ENCODE measurements around the gene NNT.

- TF ChIP-seq CTCF (conservative IDR thresholded peaks at IDR 0.05; ENCODE audit: low read length) (no peak), EZH2phosphoT487 (IDR thresholded peaks at IDR 0.05; ENCODE audit: borderline replicate concordance) (no peak)
Observed at GRCh38 chr5:43565043-43565442, 37.9 kb upstream of the NNT start.

All from Loucy (cell line).